HG02840 (cell line): ENCODE measurements around the gene SPRY4.
"Not testable (repeated sequence)": the region's sequence is repeated elsewhere in the genome, so short reads cannot be mapped to it uniquely, and the experiment has no call there.

Experiments used
- ATAC-seq: cut with Tn5 transposase; IDR thresholded peaks from one replicate; pipeline ENCODE4 v1.9.1; 2021; ENCODE audit warnings: mild to moderate bottlenecking, moderate library complexity, moderate number of reproducible peaks; ENCODE audit not compliant: unreplicated experiment, low FRiP score

Gene SPRY4

DNA sequence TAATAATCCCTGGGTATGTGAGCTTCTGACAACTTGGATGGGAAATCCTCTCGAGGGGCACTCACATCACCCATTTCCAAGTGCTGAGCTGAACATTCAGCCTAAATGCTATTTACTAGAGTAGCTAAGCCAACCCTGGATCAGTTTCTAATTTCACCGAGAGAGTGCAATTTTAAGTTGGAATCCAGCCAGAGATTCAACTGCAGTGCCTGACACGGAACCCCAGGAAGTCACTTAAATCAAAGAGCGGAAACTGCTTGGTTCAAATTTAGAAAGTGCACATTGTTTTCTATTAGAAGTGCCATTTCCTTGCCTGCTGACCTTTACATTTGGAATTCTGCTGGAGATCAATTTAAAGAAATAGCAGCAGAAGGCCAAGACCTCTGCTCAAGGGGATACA lies 8.8 kb downstream of the SPRY4 start:
- ATAC-seq = no peak

DNA sequence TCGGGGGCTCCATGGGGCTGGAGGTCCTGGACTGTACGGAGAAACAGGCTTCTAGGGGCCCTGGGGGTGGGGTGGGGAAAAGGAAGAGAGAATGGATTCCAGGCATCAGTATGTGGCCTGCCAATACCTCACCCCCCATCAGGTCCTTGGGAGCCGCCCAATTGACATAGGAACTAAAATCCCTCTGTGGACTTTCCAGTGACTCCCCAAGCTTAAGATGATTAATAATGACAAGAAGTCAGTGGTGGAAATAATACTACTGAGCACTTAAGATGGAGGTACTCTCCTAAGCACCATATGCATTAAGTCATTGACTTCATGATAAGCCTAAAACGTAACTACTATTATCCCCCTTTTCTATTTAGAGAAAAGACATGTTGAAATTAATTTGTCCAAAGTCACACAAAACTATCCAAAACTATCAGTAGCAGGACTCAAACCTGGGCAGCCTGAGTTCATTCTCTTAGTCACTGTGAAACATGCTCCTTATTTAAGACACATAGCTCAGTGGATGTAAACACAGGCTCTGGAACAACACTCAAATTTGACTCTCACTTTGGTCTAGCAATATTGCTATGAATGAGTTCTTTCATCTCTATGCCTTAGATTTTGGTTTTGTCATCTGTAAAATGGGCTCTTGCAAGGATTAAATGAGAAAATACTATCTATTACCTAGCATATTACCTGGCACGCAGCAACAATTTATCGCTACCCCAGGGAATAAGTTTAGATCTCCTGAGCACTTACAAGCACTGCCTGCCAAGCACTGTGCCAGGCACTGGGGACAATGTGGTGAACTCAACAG lies 9.5 kb downstream of the SPRY4 start:
- no peak for ATAC-seq

DNA sequence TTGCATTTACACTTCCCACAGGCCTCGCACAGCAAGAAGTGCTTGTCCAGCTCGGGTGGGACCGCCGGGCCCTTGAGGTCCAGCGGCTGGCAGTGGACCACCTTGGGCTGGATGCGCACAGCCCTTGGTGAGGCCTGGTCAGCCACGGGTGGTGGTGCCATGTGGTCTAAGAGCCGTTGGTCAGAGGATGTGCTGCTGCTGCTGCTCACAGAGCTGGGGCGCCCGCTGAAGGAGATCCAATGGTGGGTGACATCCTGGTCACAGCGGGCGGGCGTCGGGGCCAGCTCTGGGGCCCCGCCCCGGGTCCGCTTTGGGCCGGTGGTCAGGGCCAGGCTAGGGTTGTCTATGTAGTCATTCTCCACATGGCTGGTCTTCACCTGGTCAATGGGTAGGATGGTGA lies 10.2 kb downstream of the SPRY4 start:
- no peak for ATAC-seq

DNA sequence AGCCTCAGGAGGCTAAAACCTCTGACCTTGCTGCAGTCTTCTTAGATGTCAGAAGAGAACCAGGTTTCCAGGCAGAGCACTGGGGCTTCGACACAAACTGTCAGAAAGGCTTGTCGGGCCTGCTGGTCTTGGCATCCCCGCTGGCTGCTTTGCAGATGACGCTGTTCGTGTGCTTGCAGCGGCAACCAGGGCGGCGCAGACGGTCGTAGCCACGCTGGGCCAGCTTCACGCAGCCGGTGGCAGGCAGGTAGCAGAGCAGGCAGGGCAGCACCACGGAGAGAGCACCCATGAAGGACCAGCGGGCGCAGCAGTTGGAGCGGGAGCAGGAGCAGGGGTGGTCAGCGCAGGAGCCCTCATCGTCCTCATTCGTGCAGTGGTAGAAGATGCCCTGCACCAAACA lies 10.7 kb downstream of the SPRY4 start:
- no peak for ATAC-seq

DNA sequence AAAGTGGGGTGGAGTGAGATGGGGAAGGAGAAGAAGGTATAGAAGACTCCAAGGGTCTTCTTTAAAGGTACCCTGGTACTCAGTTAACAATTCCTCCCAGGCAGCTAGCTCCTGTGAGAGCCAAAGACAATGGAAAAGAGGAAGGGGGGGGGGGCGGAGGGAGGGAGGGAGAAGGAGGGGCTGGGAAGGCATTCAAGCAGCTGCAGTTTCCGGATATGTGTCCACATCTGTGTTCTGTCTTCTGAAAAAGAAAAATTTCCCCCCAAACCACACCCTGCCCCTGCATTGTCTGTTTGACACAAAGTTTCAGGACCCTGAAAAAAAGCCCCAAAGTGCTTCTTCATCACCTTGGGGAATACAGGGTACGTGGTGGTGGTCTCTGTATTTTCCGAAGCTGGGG lies 11.1 kb downstream of the SPRY4 start:
- no peak for ATAC-seq

DNA sequence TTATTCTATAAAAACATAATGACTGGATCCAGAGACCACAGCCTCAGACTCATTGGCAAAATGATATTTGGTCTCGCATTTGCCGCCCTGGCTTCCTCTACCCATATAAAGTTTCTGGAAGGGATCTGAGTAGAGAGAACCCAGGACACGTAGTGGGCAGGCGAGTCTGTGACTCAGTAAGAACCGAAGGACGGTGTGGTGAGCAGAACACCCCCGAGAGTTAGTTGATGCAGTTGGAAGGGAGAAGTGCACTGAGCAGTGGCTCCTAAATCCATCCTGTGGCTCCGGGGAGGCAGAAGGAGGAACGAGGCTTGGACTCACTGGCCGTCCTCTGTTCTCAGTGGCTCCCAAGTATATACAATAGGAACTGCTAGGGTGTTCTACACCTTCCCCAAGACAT lies 11.5 kb downstream of the SPRY4 start:
- ATAC-seq = no peak

DNA sequence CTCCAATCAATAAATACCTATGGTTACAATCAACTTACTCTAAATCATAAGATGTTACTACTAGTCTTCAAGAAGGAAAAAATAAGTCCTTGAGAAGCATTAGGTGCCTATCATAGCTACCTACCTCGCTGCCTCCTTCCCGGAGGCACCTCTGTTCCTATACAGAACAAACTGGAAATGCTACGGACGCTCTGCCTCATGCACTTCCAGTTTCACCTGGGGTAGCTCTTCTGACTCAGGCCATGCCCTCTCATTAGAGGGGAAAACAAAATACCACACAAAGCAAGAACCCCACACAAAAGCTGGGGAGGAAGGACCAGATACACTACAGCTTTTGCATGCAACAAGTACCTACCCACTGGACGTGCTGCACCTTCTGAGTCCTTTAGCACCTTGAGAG lies 12.4 kb downstream of the SPRY4 start:
- ATAC-seq = no peak

DNA sequence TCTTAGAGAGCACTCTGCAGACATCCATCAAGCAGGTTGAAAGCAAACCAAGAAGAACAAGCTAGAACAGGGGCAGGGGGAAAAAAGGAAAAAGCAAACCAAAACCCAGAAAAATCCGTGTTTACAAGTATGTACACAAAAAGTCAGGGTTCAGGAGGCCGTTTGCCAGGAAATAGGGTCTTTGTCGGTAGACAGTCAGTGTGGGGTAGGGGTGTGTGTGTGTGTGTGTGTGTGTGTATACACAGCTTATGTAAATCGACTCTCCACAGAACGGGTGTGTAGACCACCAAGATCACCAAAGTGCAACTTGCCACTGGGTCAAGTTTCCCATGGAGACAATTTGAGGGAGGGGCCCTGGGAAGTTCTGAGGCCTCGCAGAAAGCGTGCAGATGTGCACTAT lies 13.1 kb downstream of the SPRY4 start:
- ATAC-seq = no peak

DNA sequence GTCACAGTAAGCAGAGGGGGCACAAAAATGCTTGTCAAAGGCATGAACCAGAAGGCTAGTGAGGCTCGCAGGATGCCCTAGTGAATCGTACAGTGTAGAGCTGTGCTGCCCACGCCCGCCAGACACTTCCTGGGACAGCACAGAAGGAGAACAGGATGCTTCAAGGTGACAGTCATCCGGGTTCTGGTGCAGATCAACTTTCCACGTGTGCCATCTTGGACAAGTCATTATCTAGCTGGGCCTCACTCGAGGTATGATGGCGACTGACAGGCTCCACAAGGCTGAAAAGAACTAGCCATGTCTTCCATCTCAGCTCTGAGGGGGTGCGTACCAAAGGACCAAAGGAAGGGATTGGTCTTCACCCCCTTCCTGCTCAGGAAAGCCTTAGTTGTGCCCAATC lies 14.0 kb downstream of the SPRY4 start:
- ATAC-seq = no peak

DNA sequence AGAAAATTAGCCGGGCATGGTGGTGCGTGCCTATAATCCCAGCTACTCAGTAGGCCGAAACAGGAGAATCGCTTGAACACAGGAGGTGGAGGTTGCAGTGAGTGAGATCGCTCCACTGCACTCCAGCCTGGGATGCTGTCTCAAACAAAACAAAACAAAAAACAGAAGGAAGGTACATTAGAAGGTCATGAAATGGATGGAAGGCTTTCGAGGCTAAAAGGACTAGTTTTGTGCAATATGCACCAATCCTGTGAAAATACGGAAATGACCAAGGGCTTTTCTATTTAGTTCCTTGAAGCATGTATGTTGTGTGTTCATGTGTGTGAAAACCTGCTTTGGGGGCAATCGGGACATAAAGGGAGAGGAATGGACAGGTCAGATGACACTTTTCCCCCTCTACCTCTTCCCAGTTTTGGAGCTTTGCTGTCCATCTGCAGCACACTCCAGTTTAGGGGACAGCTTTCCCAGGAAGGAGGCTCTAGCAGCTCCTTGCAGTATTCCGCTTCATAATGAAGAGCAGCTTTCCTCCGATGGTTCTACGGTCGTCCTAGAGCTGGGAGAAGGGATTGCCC lies 15.0 kb downstream of the SPRY4 start:
- no peak for ATAC-seq

DNA sequence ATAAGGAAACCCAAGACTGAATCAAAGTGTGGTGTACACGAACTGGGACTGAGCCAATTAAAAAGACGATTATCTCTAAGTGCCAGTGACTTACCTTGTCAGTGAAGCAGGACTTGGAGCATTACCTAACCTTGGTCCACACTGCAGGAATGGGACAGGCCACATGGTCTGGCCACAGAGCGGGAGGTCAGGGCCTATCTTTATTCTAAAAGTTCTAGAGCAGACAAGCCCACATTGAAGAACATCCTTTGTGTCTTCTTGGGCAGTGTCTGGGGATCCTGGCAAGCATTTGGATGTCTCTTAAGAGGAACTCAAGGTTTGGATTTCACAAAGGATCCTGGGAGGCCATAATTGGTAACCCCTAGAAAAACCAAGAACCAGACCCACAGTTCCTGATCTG lies 16.5 kb downstream of the SPRY4 start:
- no peak for ATAC-seq

DNA sequence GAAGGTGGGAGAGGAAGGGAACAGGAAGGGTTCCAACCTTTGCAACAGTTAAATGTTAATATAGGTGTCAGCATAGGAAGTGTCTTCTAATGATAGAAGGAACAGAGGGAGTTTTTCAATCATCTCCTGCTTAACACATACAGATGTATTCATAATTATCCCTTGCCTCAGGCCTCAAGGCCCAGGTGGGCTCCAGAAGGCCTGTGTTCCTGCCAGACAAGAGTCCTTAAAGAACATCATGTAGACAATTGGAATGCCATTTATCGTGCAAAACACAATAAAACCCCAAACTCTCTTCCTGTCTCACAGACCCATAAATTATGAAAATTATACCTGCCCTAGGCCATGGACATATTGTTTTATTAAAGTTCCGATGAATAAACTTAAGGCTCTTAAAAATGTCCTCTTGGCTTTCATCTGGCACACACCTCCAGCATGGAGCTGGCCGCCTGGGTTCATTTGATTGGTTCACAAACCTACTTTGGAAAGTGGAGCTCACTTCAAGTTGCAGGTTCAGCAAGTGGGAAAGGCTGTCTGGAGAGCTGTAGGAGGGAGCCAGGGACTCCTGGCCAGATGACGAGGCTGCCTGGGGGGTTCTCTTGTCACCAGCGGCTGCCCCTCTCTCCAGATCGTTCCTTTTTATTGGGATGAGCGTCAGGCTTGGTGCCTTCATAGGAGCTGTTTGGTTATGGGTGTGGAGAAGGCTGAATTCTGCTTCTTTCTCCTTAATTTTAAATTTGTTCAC lies 17.5 kb downstream of the SPRY4 start:
- ATAC-seq = no peak

DNA sequence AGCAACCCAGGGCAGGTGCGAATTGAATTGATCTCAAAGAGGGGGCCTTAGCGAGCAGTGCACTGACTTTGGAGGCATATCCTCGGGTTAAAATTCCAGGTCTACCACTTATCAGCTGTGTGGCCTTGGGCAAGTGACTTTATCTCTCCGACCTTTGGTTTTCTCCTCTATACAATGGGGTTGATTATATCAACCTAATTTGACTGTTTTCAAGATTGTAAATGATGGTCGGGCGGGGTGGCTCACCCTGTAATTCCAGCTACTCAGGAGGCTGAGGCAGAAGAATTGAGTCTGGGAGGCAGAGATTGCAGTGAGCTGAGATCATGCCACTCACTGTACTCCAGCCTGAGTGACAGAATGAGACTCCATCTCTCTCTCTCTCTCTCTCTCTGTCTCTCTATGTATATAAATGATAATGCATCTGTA lies 18.7 kb downstream of the SPRY4 start:
- no peak for ATAC-seq

DNA sequence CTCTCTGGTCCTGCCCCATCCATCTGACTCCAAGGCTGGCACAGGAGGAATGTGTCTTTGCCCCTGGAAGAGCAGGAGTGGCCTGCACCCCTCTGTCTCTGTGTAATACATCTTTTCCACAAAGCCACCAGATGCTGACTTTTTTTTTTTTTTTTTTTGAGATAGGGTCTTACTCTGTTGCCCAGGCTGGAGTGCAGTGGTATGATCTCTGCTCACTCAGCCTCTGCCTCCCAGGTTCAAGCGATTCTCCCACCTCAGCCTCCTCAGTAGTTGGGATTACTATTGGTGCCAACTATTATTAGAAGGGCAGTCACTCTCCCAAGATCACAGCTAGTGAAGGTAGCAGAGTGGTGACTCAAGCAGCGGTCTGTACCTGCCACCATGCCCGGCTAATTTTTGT lies 19.6 kb downstream of the SPRY4 start:
- ATAC-seq = no peak

DNA sequence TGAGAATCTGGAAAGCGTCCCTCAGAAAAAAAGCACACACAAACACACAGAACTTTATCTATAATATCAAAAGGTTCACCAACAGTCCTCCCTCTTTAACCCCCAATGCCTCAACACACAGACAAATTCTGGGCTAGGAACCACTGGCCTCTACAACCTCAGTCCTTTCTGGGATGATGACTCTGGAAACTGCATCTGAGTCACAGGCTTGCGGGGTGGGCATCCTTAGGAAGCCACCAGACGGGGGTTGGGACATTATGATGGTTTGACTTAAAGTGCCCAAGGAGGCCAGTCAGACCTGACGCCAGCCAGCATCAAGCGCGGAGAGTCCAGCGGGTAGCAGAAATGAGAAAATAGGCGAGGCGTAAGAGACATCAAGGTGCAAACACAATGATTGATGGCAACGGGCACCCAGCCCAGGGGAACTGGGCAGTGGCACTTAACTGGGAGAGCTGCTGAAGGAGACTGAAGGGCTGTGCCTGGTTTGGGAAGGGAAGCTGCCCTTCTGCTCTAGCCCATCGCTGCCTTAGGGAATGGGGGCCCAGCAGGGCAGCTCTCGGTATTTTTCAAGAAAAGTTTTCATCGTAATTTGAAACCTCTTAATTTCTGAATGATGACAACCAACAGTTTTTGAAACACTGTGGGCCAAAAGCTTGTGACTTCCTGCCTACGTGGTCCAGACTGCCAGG lies 20.7 kb downstream of the SPRY4 start:
- no peak for ATAC-seq

DNA sequence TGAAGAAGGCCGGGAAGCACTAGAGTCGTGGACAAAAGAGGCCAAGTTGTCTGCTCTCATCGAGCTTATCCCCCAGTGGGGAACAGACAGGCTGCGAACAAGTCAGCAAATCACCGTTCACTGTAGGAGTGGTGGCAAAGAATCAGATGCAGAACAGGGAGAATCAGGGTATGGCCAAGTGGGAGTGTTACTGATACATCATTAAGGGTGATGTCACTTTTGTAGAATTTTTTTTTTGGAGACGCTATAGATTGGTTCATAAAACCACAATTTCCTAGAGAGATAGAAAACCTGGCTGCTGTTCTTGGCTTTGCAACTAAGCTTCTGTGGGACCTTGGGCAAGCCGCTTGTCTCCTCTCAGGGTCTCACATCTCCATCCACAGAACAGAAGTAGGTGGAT lies 21.3 kb downstream of the SPRY4 start:
- ATAC-seq = no peak

DNA sequence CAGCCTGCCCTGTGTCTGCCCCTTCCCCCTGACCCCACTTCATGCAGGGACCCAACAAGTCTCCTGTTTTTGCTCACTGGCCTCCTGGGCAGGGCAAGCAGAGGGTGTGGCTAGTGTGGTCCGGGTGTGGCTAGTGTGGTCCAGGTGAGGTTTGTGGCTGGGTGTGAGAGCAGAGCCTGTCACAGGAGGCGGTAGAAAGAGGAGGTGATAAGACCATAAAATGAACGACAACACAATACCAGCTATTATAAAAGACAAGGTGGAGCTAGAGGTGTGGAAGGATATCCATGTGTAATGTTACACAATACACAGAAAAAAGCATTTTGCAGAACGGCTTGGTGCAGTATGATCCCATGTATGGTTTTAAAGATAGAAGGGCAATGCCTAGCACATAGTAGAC lies 23.3 kb downstream of the SPRY4 start:
- no peak for ATAC-seq

DNA sequence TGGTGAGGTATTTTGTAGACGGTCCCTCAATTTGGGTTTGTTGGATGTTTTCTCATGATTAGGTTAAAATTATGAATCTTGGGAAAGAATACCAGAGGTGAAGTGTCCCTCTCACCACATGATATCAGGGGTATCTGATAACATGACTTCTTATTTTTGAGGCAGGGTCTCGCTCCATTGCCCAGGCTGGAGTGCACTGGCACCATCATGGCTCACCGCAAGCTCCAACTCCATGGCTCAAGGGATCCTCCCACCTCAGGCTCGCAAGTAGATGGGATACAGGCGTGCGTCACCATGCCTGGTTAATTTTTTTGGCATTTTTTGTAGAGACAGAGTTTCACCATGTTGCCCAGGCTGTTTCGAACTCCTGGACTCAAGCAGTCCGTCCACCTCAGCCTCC lies 24.1 kb downstream of the SPRY4 start:
- ATAC-seq = no peak

DNA sequence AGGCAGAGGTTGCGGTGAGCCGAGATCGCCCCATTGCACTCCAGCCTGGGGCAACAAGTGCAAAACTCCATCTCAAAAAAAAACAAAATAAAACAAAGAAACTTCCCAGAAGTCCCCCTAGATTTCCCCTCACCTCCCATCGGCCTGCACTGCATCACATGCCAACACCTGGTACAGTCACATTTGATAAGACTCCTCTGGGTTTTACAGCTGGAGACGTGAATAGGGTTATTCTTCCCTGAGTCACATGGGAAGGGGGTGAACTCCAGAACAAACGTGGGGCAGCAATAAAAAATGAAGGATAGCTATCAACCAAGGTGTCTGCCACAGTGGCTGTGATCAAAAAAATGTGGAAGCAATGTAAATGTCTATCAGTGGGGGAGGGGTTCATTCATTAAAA lies 26.0 kb downstream of the SPRY4 start:
- no peak for ATAC-seq

DNA sequence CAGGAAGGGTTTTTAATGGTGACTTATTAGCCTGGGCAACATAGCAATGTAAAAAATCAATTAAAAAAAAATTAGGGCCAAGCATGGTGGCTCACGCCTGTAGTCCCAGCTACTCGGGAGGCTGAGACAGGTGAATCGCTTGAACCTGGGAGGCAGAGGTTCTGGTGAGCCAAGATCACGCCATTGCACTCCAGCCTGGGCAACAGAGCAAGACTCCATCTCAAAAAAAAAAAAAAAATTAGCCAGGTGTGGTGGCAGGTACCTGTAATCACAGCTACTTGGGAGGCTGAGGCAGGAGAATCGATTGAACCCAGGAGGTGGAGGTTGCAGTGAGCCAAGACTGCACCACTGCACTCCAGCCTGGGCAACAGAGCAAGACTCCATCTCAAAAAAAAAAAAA lies 27.0 kb downstream of the SPRY4 start:
- ATAC-seq = not testable (repeated sequence)

DNA sequence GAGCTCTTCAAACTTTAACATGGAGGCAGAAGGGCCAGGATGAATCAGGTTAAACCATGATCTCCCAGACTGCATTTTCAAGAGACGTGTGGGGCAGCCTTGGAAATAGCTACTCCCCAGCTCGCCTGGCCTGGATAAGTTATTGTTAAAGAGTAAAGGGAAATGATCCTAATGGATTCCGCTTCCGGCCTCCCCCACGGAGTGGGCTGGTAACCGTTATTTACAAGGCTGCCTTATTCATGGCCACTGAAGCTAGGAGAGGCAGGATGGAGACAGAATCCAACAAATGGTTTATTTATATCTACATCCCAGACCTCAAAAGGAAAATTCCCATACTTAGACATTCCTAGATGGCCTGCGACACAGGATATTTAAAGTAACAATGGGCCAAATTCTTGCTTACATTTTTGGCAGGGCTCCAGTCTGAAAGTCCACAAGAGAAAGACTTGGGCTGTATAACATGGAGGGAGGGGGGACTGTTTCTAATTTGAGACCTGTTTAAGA lies 27.9 kb downstream of the SPRY4 start:
- ATAC-seq = no peak
